ENCODE data around the gene RAP1A.

Gene RAP1A

GRCh38 chr1:111596499-111596898 lies 23.1 kb upstream of the RAP1A start:
- H3K4me2 ChIP-seq (ENCODE audit: low read depth, low read length) = no peak overlapping the region
- H2AFZ ChIP-seq (ENCODE audit: low read length) = no peak overlapping the region
- no peak overlapping the region for H3K27ac ChIP-seq (ENCODE audit: low read length)

GRCh38 chr1:111597426-111597825 lies 22.2 kb upstream of the RAP1A start:
- Histone ChIP-seq H3K9me2 (replicated peaks; ENCODE audit: insufficient read depth, low read length) (no peaks in the 10 kb centered on the region), H3K4me2 (ENCODE audit: low read depth, low read length) (no peak overlapping the region), H3K4me1 (ENCODE audit: low read length) (peaks cover 53% of the 10 kb centered on the region), H3K36me3 (replicated peaks; ENCODE audit: insufficient read depth, low read length) (no peaks in the 10 kb centered on the region), H2AFZ (ENCODE audit: low read length) (no peak overlapping the region), H4K20me1 (ENCODE audit: insufficient read depth, low read length) (no peaks in the 10 kb centered on the region), H3K9me3 (replicated peaks; ENCODE audit: insufficient read depth, low read length) (no peaks in the 10 kb centered on the region), H3K4me3 (ENCODE audit: low read length) (no peak overlapping the region), H3K27me3 (replicated peaks; ENCODE audit: insufficient read depth, low read length) (no peaks in the 10 kb centered on the region), H3K9ac (ENCODE audit: low read length) (no peak overlapping the region), H3K79me2 (ENCODE audit: low read length) (no peaks in the 10 kb centered on the region), H3K27ac (ENCODE audit: low read length) (no peak overlapping the region), H3F3A (ENCODE audit: insufficient read depth, low read length) (peaks cover 24% of the 10 kb centered on the region)
- no peak for TF ChIP-seq CTCF (IDR thresholded peaks at IDR 0.05; ENCODE audit: low read length)
- no peak for TF ChIP-seq EZH2 (optimal IDR thresholded peaks at IDR 0.05; ENCODE audit: low read depth, low read length)
- no peak for DNase-seq

More at GRCh38 chr1:111596499-111596898, 23.1 kb upstream of the RAP1A start:
- Histone ChIP-seq H4K20me1 (ENCODE audit: insufficient read depth, low read length) (no peaks in the 10 kb centered on the region), H3K27me3 (replicated peaks; ENCODE audit: insufficient read depth, low read length) (no peaks in the 10 kb centered on the region), H3K36me3 (replicated peaks; ENCODE audit: insufficient read depth, low read length) (no peaks in the 10 kb centered on the region), H3K4me1 (ENCODE audit: low read length) (peaks cover 51% of the 10 kb centered on the region), H3K9ac (ENCODE audit: low read length) (no peak overlapping the region), H3F3A (ENCODE audit: insufficient read depth, low read length) (peaks cover 30% of the 10 kb centered on the region), H3K9me2 (replicated peaks; ENCODE audit: insufficient read depth, low read length) (no peaks in the 10 kb centered on the region), H3K79me2 (ENCODE audit: low read length) (no peaks in the 10 kb centered on the region), H3K9me3 (replicated peaks; ENCODE audit: insufficient read depth, low read length) (no peaks in the 10 kb centered on the region), H3K4me3 (ENCODE audit: low read length) (no peak overlapping the region)
- DNase-seq = no peak
- TF ChIP-seq CTCF (IDR thresholded peaks at IDR 0.05; ENCODE audit: low read length) (no peak), EZH2 (optimal IDR thresholded peaks at IDR 0.05; ENCODE audit: low read depth, low read length) (no peak), EZH2phosphoT487 (IDR thresholded peaks at IDR 0.05; ENCODE audit: low read length) (no peak)

GRCh38 chr1:111598544-111598943 lies 21.0 kb upstream of the RAP1A start:
- Histone ChIP-seq H3K9me3 (replicated peaks; ENCODE audit: insufficient read depth, low read length) (no peaks in the 10 kb centered on the region), H4K20me1 (ENCODE audit: insufficient read depth, low read length) (no peaks in the 10 kb centered on the region), H3K9ac (ENCODE audit: low read length) (no peak overlapping the region), H2AFZ (ENCODE audit: low read length) (no peak overlapping the region), H3K4me1 (ENCODE audit: low read length) (peaks cover 57% of the 10 kb centered on the region), H3K79me2 (ENCODE audit: low read length) (no peaks in the 10 kb centered on the region), H3F3A (ENCODE audit: insufficient read depth, low read length) (peaks cover 14% of the 10 kb centered on the region), H3K9me2 (replicated peaks; ENCODE audit: insufficient read depth, low read length) (no peaks in the 10 kb centered on the region), H3K27me3 (replicated peaks; ENCODE audit: insufficient read depth, low read length) (no peaks in the 10 kb centered on the region), H3K4me3 (ENCODE audit: low read length) (no peak overlapping the region), H3K4me2 (ENCODE audit: low read depth, low read length) (no peak overlapping the region), H3K36me3 (replicated peaks; ENCODE audit: insufficient read depth, low read length) (no peaks in the 10 kb centered on the region), H3K27ac (ENCODE audit: low read length) (no peak overlapping the region)
- DNase-seq = no peak
- TF ChIP-seq CTCF (IDR thresholded peaks at IDR 0.05; ENCODE audit: low read length) = no peak
- no peak for TF ChIP-seq EZH2 (optimal IDR thresholded peaks at IDR 0.05; ENCODE audit: low read depth, low read length)
- TF ChIP-seq EZH2phosphoT487 (IDR thresholded peaks at IDR 0.05; ENCODE audit: low read length) = no peak
